Panc1 (cell line): ENCODE data around the gene CDH3. TPM values are rescaled to one million over a fixed set of nuclear protein-coding genes. Genes with fewer than 3 reads are reported as not detected.
"Not testable (repeated sequence)": the region's sequence is repeated elsewhere in the genome, so short reads cannot be mapped to it uniquely, and the experiment has no call there.

Experiments
- ATAC-seq: fragments of 200-7000 bp; cut with Tn5 transposase; 2 replicates; pipeline ENCODE4 v1.9.1; 2020; ENCODE audit warnings: mild to moderate bottlenecking, moderate library complexity
- BruUV-seq: library from RNA; stranded (reverse); fragments of 400-500 nt; replicated peaks from 2 replicates; lab custom pipeline; 2021; lab: Mats Ljungman, UMichigan
- CTCF ChIA-PET: fragments of 300-600 bp; sonication (Branson Sonifier 250); formaldehyde crosslinking; loops from one replicate; lab custom pipeline; 2022; ENCODE audit warnings: antibody characterized with exemption; lab: Charles Lee
- POLR2A ChIA-PET: fragments of 300-600 bp; sonication (Branson Sonifier 250); formaldehyde crosslinking; loops from one replicate; lab custom pipeline; 2022; ENCODE audit warnings: antibody characterized with exemption; lab: Charles Lee
- DNase-seq: peaks from one replicate; pipeline ENCODE4 v3.0.0-alpha.2; 2010; ENCODE audit warnings: low read depth, low spot score
- H3K27ac ChIP-seq: 2 replicates; pipeline ENCODE4 v1.5.1; 2011; ENCODE audit warnings: mild to moderate bottlenecking, low read length, inconsistent platforms
- H3K27me3 ChIP-seq: fragments of 200-500 bp; sonication (Bioruptor generic); 2 replicates; pipeline ENCODE4 v1.6.0; 2014; ENCODE audit warnings: low read length, inconsistent platforms; ENCODE audit not compliant: control insufficient read depth, insufficient read depth
- H3K36me3 ChIP-seq: fragments of 200-500 bp; sonication (Bioruptor generic); 2 replicates; pipeline ENCODE4 v1.5.1; 2014; ENCODE audit warnings: inconsistent platforms, mild to moderate bottlenecking, low read length, moderate library complexity; ENCODE audit not compliant: control insufficient read depth, insufficient read depth
- H3K4me1 ChIP-seq: 2 replicates; pipeline ENCODE4 v1.5.1; 2011; ENCODE audit warnings: inconsistent platforms, mild to moderate bottlenecking, low read length, moderate library complexity; ENCODE audit not compliant: control insufficient read depth, insufficient read depth
- H3K4me3 ChIP-seq, 2 experiments: 2 replicates each; pipeline ENCODE4 v1.5.1; 2011 to 2012; ENCODE audit warnings: low read depth in 2 of 2, low read length in 2 of 2, mild to moderate bottlenecking in 2 of 2, inconsistent platforms in 1 of 2, moderate library complexity in 1 of 2
- H3K9me3 ChIP-seq: fragments of 200-500 bp; sonication (Bioruptor generic); 2 replicates; pipeline ENCODE4 v1.5.1; 2014; ENCODE audit warnings: low read depth, mild to moderate bottlenecking, inconsistent platforms, low read length, moderate library complexity; ENCODE audit not compliant: control insufficient read depth, insufficient read depth
- POLR2AphosphoS5 ChIP-seq: IDR thresholded peaks from 2 replicates; pipeline ENCODE4 v1.6.1; 2012; ENCODE audit warnings: mild to moderate bottlenecking, low read depth, low read length, moderate library complexity
- SIN3A ChIP-seq: IDR thresholded peaks from 2 replicates; pipeline ENCODE4 v1.6.1; 2012; ENCODE audit warnings: low read depth, mild to moderate bottlenecking, low read length, moderate library complexity, borderline replicate concordance; ENCODE audit not compliant: insufficient read depth
- TCF7L2 ChIP-seq: IDR thresholded peaks from 2 replicates; pipeline ENCODE4 v1.6.1; 2011; ENCODE audit warnings: mild to moderate bottlenecking, low read depth, low read length, inconsistent platforms
- in situ Hi-C: cut with HindIII; loops from 2 replicates; pipeline ENCODE4 v1.10.0; 2016; ENCODE audit warnings: low sequenced_read_pairs, low pct_unique_long_range_greater_than_20kb
- intact Hi-C: fragments of 100-400 bp; cut with micrococcal nuclease; formaldehyde crosslinking; loops from one replicate; pipeline ENCODE4 v1.10.0; 2022; ENCODE audit not compliant: unreplicated experiment
- total RNA-seq: library from RNA; stranded (reverse); gene quantifications from one replicate; pipeline ENCODE4 v1.2.1, GENCODE V29; 2021; ENCODE audit not compliant: unreplicated experiment
- TF ChIP-seq, protein P1 (sequence below): fragments of 450-650 bp; IDR thresholded peaks from 2 replicates; pipeline ENCODE4 v1.5.1; 2017; ENCODE audit warnings: mild to moderate bottlenecking
- TF ChIP-seq, protein P2 (sequence below), 2 experiments: IDR thresholded peaks; 2 replicates each; pipeline ENCODE4 v1.6.1; 2011 to 2012; ENCODE audit warnings: low read depth in 2 of 2, control low read depth in 1 of 2, low read length in 1 of 2, mild to moderate bottlenecking in 1 of 2, moderate library complexity in 1 of 2; ENCODE audit not compliant: insufficient read depth in 1 of 2

The CDH3 gene
- total RNA-seq, 1 experiment from 2014 or later, result 16.7 TPM

DNA sequence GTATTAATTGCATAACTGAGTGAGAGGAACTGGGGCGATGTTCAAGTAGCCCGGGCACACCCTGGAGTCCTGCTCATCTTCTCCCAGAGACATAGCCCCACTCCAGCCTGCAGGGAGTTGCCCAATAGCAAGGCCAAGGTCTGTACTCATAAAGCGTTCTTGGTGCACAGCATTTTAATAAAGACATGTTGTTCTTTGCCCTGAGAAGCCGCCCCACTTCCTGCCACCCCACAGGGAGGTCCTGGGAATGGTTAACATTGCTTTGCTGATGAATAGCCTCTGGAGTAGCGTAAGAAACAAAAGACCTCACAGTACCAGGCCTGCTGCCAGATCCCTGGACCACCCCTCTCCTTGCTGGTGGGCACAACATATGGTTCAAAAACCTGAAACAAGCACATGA lies 70.4 kb downstream of the CDH3 start:
- TF ChIP-seq SIN3A (no peak), POLR2AphosphoS5 (no peak)
- no TSS peak for BruUV-seq
- intact Hi-C loops, result no loop called here
- POLR2A ChIA-PET, result no interaction called here
- in situ Hi-C loops, result no loop called here
- no peak for DNase-seq
- Histone ChIP-seq H3K4me3 (no peak overlapping the region), H3K4me1 (0 out of 2 replicates have a peak, but pooled peaks cover 6% of the 10 kb centered on the region), H3K9me3 (no peaks in the 10 kb centered on the region), H3K36me3 (no peaks in the 10 kb centered on the region), H3K27me3 (no peaks in the 10 kb centered on the region), H3K27ac (no peak overlapping the region)
- no peak for ATAC-seq
- CTCF ChIA-PET, result no interaction called here

DNA sequence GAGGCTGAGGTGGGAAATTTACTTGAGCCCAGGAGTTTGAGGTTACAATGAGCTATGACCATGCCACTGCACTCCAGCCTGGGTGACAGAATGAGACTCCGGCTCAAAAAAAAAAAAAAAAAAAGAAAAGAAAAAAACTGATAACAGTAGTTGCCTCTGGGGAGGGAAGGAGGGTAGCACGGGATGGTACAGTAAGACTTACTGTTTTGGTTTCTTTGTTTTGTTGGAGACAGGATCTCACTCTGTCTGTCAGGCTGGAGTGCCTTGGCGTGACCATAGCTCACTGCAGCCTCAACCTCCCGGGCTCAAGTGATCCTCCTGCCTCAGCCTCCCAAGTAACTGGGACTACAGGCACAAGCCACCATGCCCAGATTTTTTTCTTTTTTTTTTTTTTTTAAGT lies 71.4 kb downstream of the CDH3 start:
- POLR2A ChIA-PET, intact Hi-C loops, CTCF ChIA-PET, DNase-seq, H3K9me3 ChIP-seq, H3K4me1 ChIP-seq, ATAC-seq, in situ Hi-C loops, H3K4me3 ChIP-seq, H3K27me3 ChIP-seq, BruUV-seq, H3K36me3 ChIP-seq, H3K27ac ChIP-seq: not testable (repeated sequence)

DNA sequence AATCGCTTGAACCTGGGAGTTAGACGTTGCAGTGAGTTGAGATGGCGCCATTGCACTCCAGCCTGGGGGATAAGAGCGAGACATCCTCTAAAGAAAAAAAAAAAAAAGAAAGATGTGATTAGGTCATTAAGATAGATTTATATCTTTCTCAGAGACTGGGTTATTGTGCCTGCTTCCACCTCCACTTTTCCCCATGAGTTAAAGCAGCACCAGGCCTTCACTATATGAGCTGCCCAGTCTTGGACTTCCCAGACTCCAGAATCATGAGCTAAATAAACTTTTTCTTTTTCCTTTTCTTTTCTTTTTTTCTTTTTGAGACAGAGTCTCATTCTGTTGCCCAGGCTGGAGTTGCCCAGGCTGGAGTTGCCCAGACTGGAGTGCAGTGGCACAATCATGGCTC lies 72.6 kb downstream of the CDH3 start:
- DNase-seq (no peak), ATAC-seq (no peak)
- H3K36me3 ChIP-seq, result no peaks in the 10 kb centered on the region
- no peak overlapping the region for H3K4me3 ChIP-seq
- no peaks in the 10 kb centered on the region for H3K27me3 ChIP-seq
- H3K4me1 ChIP-seq, result no peaks in the 10 kb centered on the region
- no TSS peak for BruUV-seq
- no peak for TF ChIP-seq TCF7L2
- ChIA-PET CTCF (interaction anchor here (0.6 to 0.7 kb wide), 3 partner anchors 14 to 128 kb away, joined by 3 to 6 read pairs (median 4); no protein-coding TSS in a partner anchor), POLR2A (no interaction called here)
- in situ Hi-C loops, result no loop called here
- H3K9me3 ChIP-seq, result no peaks in the 10 kb centered on the region
- H3K27ac ChIP-seq, result no peak overlapping the region
- intact Hi-C loops, result no loop called here

DNA sequence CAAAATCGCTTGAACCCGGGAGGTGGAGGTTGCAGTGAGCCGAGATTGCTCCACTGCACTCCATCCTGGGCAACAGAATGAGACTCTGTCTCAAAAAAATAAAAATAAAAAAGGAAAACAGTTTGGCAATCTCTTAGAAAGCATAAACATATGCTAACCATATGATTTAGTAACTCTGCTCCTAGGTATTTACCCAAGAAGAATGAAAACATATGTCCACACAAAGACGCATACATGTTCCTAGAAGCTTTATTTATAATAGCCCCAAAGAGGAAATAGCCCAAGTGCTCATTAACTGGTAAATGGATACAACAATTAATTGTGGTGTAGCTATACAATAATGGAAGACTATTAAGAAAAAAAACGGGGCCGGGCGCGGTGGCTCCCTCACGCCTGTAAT lies 73.5 kb downstream of the CDH3 start:
- ChIA-PET CTCF (interaction anchor here (0.6 kb wide), 1 partner anchor 273 kb away, joined by 3 read pairs; no protein-coding TSS in a partner anchor), POLR2A (no interaction called here)
- ATAC-seq (no peak), DNase-seq (no peak)
- TF ChIP-seq POLR2AphosphoS5 (no peak), SIN3A (no peak), TCF7L2 (no peak)
- TF ChIP-seq, protein P1, sequence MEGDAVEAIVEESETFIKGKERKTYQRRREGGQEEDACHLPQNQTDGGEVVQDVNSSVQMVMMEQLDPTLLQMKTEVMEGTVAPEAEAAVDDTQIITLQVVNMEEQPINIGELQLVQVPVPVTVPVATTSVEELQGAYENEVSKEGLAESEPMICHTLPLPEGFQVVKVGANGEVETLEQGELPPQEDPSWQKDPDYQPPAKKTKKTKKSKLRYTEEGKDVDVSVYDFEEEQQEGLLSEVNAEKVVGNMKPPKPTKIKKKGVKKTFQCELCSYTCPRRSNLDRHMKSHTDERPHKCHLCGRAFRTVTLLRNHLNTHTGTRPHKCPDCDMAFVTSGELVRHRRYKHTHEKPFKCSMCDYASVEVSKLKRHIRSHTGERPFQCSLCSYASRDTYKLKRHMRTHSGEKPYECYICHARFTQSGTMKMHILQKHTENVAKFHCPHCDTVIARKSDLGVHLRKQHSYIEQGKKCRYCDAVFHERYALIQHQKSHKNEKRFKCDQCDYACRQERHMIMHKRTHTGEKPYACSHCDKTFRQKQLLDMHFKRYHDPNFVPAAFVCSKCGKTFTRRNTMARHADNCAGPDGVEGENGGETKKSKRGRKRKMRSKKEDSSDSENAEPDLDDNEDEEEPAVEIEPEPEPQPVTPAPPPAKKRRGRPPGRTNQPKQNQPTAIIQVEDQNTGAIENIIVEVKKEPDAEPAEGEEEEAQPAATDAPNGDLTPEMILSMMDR, result no peak
- TF ChIP-seq, protein P2, sequence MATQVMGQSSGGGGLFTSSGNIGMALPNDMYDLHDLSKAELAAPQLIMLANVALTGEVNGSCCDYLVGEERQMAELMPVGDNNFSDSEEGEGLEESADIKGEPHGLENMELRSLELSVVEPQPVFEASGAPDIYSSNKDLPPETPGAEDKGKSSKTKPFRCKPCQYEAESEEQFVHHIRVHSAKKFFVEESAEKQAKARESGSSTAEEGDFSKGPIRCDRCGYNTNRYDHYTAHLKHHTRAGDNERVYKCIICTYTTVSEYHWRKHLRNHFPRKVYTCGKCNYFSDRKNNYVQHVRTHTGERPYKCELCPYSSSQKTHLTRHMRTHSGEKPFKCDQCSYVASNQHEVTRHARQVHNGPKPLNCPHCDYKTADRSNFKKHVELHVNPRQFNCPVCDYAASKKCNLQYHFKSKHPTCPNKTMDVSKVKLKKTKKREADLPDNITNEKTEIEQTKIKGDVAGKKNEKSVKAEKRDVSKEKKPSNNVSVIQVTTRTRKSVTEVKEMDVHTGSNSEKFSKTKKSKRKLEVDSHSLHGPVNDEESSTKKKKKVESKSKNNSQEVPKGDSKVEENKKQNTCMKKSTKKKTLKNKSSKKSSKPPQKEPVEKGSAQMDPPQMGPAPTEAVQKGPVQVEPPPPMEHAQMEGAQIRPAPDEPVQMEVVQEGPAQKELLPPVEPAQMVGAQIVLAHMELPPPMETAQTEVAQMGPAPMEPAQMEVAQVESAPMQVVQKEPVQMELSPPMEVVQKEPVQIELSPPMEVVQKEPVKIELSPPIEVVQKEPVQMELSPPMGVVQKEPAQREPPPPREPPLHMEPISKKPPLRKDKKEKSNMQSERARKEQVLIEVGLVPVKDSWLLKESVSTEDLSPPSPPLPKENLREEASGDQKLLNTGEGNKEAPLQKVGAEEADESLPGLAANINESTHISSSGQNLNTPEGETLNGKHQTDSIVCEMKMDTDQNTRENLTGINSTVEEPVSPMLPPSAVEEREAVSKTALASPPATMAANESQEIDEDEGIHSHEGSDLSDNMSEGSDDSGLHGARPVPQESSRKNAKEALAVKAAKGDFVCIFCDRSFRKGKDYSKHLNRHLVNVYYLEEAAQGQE (IDR thresholded peaks at IDR 0.05; ENCODE audit: insufficient read depth in 1 of 2, low read depth in 2 of 2, low read length in 1 of 2), result no peak
- no peaks in the 10 kb centered on the region for H3K9me3 ChIP-seq
- no peaks in the 10 kb centered on the region for H3K36me3 ChIP-seq
- intact Hi-C loops (no loop called here), in situ Hi-C loops (no loop called here)
- BruUV-seq, result no TSS peak
- H3K4me3 ChIP-seq, result no peak overlapping the region
- H3K27ac ChIP-seq, result no peak overlapping the region
- H3K4me1 ChIP-seq, result no peaks in the 10 kb centered on the region
- H3K27me3 ChIP-seq, result no peaks in the 10 kb centered on the region
